NCI-H1092 (cell line): Measurements from ENCODE around the gene CNTN5.
"Not testable (repeated sequence)": the region's sequence is repeated elsewhere in the genome, so short reads cannot be mapped to it uniquely, and the experiment has no call there.

Experiments
- DNase-seq: peaks from one replicate; lab custom pipeline; 2025; lab: John Stamatoyannopoulos, UW

Gene CNTN5

DNA sequence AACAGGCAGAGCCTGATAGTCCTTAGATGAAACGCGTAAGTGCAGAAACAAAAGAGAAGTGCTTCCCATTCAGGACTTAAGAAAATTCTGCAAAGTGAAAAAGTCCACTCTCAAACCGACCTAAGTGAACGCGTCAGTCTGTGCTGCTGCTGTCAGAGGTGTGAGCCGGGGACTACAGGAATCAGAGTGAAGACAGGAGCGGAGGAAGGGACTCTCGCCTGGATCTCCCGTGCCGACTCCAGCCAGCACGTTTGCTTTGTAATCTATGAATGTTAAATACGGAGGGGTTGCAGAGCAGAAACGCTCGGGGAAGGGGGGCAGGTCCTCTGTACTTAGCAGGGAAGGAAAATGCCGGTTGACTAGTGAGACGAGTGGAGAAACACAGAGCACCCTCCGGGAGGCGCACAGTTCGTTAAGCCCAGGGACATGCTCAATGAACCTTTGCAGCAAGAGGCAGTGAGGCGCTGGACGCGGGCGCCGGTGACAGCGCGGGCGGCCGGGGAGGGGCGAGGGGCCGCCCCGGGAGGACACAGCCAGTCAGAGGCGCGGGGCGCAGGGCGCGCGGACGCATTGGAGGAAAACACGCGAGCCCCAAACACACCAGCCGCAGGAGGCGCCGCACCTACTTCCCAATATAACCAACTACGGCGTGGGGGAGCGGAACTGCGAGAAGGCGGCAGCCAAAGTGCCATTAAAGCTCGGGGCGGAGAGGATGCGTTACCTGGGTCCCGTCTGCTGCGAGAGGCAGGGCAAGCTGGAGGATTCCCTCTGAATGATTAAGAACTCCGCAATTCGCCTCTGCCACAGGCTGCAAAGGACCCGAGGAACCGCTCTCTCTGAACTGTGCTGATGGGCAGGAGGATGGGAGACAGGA, at the start of gene CNTN5:
Gene CNTN5, plus strand, starts transcription at position 598 of the 874 bp plus-strand sequence.
- peak; percentile 58 for DNase-seq

- no peak for DNase-seq
These were observed 41.5 kb upstream of the CNTN5 start for GRCh38 chr11:98979205-98979604.

DNA sequence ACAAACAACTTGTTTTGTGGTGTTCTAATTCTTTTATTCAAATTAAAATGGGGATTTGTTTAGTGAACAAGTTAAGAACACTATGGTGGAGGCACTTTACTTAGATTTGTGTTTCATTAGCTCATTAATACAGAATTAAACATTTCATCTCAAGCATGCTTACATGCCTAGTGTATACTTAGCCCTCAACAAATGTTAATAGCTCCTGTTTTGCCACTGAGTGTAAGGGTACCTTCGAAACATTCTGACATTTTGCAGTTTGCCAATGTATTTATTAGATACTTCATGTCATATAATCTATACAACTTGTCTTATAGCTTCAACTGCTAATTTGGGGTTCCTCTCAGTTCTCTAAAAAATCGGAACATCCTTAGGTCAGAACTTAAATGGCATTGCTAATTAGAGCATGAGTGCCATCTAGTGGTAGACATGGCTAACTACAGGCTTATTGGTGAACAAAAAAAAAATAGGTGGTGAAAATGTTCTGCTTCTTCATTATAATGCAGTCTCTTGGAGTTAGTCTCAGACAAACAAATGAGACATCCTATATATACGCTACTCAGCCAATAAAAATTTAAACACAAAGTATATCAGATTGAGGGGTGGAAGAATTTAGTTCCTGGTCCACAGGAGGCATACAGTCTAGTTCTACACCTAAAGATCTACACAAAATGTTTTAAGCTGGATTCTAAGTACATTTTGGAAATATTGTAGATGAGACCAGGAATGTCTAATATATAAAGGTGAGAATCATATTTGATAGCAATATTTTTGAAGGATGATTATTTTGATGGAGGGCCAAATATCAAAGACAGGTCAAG, 4.9 kb upstream of the CNTN5 start:
- peak; percentile 32 for DNase-seq

DNA sequence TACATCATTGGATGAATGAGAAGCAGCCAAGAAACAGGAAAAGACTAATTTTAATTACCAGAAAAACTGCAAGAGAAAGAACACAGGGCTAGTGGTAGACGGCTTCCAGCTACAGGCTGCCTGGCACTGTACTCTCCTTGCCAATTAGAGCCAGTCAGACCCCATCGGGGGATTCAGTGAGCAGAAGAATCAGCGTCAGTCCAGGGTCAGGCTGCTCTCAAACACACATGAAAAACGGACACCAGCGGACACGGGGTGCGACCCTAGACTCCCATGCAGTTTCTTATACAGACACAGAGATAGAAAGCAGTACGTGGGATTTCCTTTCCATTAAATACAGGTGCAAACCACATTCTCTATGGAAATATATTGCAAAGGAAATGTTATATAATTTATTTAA, 1.1 kb upstream of the CNTN5 start:
- DNase-seq = no peak

DNA sequence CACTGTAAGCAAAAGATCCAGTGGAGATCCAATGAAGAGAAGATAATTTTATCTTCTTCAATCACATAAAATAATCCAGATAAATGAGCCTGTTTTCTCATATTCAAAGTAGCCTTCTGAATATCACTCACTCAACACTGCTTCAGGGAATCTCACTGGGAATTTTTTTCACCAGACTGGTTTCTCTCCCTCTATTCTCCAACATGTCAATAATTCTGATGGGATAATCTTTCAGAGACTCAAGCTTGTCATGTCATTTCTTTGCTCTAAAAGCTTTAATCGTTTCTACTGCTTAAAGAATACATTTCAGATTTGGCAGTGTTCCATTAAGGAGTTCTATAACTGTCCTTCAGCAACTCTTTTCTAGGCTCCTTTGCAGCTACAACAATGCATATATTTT, 16.3 kb downstream of the CNTN5 start:
- DNase-seq = no peak

DNA sequence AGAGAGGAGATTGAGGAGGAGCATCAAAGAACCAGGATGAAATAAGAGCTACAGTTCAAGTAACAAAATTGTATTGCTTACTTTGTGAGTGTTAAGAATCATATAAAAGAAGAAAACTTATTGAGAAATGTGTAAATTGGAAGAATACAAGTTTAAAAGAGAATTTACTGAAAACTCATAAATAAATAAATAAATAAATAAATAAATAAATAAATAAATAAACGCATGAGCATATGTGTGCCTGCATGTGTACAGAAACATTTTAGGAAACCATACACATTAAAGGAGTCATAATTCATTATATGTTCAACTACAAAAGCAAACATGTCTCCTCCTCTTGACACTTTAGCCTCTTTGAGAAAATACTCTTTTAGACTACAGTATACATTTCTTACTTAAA, 42.6 kb downstream of the CNTN5 start:
- no peak for DNase-seq

DNA sequence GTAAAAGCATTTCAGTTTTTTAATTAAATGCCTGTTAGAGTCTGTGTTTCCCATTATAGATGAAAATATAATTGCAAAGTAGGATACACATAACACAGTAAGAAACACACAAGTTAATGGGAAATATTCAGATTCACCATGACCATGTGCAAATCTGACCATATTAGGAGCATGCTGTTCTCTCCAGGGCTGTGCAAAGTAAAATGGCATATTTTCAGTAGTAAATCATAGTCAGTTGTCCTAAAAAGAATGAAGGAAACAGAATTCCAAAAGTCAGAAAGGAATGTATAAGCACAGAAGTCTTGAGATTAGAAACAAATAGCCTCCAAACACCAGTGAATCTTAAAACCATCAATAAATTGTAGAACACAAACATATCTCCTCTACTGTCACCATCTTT, 44.4 kb downstream of the CNTN5 start:
- no peak for DNase-seq

GRCh38 chr11:99066618-99067317, 46.0 kb downstream of the CNTN5 start:
- no peak for DNase-seq

GRCh38 chr11:99068832-99069231, 48.1 kb downstream of the CNTN5 start:
- DNase-seq = no peak

DNA sequence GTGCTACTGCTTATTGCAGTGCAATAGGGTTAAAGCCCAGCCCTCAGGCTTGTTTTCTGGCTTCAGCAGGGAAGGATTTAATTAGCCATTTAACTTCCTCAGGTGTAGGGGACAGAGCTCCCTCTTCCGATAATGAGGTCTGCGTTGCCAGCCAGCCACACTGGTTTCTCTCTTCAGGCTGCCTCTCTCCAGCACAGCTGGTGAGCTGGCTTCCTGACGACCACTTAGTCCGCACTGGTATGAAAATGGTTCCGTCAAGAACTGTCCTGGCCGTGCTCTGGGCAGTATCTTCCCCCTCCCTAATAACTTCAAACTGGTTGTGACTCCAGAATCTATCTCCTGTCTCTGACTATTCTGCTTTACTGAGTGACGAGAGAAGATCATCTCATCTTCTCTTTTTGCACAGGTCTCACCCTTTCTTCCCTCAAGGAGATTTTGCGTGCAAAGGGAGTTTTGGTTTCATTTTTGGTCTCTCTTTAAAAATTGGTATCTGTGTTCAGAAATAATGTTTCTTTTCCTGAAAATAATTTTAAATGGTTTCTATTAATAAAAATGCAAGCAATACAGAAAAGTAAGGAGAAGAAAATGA, 49.2 kb downstream of the CNTN5 start:
- DNase-seq = peak; percentile 15

GRCh38 chr11:99079576-99079975, 58.8 kb downstream of the CNTN5 start:
- DNase-seq = no peak

GRCh38 chr11:99080154-99080553, 59.4 kb downstream of the CNTN5 start:
- no peak for DNase-seq

DNA sequence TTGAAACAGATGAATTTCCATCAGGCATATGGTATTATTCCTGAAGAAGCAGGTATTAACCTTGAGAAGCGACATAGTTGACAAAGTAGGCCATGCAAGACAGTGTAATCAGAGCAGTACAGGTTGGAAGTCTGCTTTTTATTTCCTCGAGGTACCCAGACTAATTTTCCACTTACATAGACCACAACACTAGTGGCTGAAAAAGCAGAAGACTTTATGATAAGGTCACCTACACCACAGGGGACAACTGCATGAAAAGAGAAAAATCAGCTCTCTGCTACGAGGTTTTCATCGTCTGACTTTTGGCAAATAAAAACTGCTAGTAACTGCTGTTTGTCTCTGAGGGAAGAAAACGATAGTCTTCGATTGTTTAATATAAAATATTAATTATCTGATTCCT, 77.5 kb downstream of the CNTN5 start:
- DNase-seq = no peak

DNA sequence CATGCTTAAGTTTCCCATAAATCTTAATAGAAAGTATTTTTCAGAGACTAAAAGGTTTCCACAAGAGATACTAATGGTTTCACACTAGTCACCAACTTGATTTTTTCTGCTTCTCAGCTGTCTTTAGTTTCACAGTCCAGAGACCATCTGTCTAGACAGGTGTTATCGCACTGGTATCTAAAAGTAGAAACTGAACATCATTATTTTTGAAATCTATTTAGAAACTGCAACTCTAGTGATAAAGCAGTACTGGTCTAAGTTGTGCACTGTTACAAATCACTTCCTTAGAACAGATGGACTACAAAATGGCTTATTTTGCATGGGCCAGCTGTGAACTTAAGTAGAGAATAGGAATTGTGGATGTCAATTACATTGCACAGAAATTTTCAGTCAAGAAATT, 78.0 kb downstream of the CNTN5 start:
- no peak for DNase-seq

DNA sequence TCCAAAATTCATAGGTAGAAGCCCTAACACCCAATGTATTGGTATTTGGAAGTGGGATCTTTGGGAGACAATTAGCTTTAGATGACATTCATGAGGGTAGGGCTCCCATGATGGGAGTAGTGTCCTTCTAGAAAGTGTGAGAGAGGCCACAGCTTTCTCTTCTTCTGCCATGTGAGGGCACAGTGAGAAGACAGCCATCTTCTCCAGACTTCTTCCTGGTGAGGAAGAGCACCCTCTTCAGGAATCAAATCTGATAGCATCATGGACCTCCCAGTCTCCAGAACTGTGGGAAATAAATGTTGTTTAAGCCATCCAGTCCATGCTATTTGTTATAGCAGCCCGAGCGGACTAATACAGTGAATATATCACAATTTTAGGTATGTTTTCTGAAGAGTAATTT, 96.9 kb downstream of the CNTN5 start:
- no peak for DNase-seq

DNA sequence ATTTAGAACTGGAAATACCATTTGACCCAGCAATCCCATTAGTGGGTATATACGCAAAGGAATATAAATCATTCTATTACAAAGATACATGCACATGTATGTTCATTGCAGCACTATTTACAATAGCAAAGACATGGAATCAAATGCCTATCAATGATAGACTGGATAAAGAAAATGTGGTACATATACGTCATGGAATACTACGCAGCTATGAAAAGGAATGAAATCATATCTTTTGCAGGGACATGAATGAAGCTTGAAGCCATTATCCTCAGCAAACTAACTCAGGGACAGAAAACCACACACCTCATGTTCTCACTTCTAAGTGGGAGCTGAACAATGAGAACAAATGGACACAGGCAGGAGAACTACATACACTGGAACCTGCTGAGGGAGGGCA, 113.1 kb downstream of the CNTN5 start:
- not testable (repeated sequence) for DNase-seq

DNA sequence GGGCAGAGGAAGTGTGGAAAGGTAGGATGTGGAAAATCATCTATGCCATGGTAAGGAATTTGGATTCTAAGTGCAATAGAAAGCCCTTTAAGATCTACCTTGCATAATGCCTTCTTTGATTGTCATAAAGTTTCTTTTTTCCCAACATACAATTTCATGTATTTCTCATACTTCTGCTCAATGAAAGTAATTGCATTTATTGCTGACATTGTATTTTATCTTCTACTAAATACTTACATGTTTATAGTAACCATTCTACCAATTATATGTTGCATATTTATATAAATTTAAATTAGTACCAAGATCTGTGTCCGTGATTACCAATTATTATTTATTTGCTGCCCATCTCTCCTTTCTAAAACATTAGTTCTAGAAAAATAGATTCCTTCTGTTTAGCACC, 114.8 kb downstream of the CNTN5 start:
- no peak for DNase-seq

DNA sequence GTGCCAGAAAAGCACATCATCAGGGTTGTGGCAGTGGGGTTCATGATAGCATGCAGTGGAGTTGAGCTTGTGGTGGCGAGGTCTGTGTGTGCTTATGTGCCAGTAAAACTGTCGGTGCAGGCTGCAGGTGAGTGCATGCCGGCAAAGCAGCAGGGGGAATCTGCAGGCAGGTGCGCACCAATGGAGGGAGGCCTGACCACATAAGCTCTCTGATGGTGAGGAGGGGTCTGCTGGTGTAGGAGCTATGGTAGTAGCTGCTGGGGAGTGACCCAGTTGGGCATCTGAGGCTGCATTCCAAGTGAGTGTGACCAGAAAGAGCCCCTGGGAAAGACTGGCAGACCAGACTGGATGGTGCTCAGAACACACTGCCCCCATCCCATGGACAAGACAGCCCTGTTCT, 121.5 kb downstream of the CNTN5 start:
- DNase-seq = no peak

GRCh38 chr11:99148352-99148751, 127.6 kb downstream of the CNTN5 start:
- DNase-seq = no peak

- no peak for DNase-seq
These were observed 133.5 kb downstream of the CNTN5 start for GRCh38 chr11:99154277-99154676.

- no peak for DNase-seq
These were observed 139.7 kb downstream of the CNTN5 start for GRCh38 chr11:99160447-99160846.

GRCh38 chr11:99162819-99163218, 142.1 kb downstream of the CNTN5 start:
- no peak for DNase-seq
